Stomach (tissue), 9 donors: ENCODE data around the gene GPR32. TPM values are rescaled to one million over a fixed set of nuclear protein-coding genes. Genes with fewer than 3 reads are reported as not detected.

ENCODE experiments used
- DNase-seq, 2 donors: peaks; one replicate each; pipeline versions ENCODE4 v3.0.0 to v3.0.0-alpha.2; 2013 to 2019
- H3K27ac ChIP-seq, 5 donors: fragments of 200-600 bp in 4 of 5; sonication (generic) in 4 of 5; one replicate each; pipeline ENCODE4 v1.5.1; 2013 to 2019; ENCODE audit warnings: mild to moderate bottlenecking in 1 of 5, moderate library complexity in 1 of 5
- H3K27me3 ChIP-seq, 3 donors: fragments of 200-600 bp; sonication (generic); one replicate each; pipeline ENCODE4 v1.5.1; 2017 to 2019; ENCODE audit warnings: mixed run types in 1 of 3
- H3K36me3 ChIP-seq, 4 donors: fragments of 200-600 bp; sonication (generic); 1 replicate in 3 of 4; 2 replicates in 1 of 4; pipeline ENCODE4 v1.5.1; 2016 to 2019
- H3K4me1 ChIP-seq, 4 donors: fragments of 200-600 bp; sonication (generic); one replicate each; pipeline ENCODE4 v1.5.1; 2016 to 2019
- H3K4me3 ChIP-seq, 4 donors: fragments of 200-600 bp; sonication (generic) in 3 of 4; one replicate each; pipeline ENCODE4 v1.5.1; 2016 to 2019; ENCODE audit warnings: mild to moderate bottlenecking in 1 of 4
- H3K9me3 ChIP-seq, 4 donors: fragments of 200-600 bp; sonication (generic); one replicate each; pipeline ENCODE4 v1.5.1; 2016 to 2019
- CTCF ChIP-seq, 7 experiments: fragments of 450-650 bp in 4 of 7; fragments of 200-600 bp in 3 of 7; sonication (generic) in 3 of 7; IDR thresholded peaks; one replicate each; pipeline ENCODE4 v1.5.1; 2016 to 2019; ENCODE audit warnings: antibody characterized with exemption in 7 of 7, control low read depth in 2 of 7, mild to moderate bottlenecking in 1 of 7
- EP300 ChIP-seq: sonication (generic); formaldehyde crosslinking; IDR thresholded peaks from one replicate; pipeline ENCODE4 v1.6.1; 2017; ENCODE audit warnings: antibody characterized with exemption
- POLR2A ChIP-seq, 4 donors: fragments of 450-650 bp; IDR thresholded peaks; one replicate each; pipeline ENCODE4 v1.6.1; 2016; ENCODE audit warnings: antibody characterized with exemption in 4 of 4, control low read depth in 2 of 4, mild to moderate bottlenecking in 1 of 4, moderate library complexity in 1 of 4
- POLR2AphosphoS5 ChIP-seq, 3 donors: sonication (generic); formaldehyde crosslinking; IDR thresholded peaks; one replicate each; pipeline ENCODE4 v1.6.1; 2016; ENCODE audit warnings: antibody characterized with exemption in 3 of 3
- WGBS, 5 donors: extraction: QIAGEN DNeasy Blood & Tissue Kit in 3 of 5; methylation state at CpG; one replicate each; pipeline versions ENCODE4 v1.1.5 to v1.1.7; 2013 to 2018; 5-methylcytosine and 5-hydroxymethylcytosine counted together
- intact Hi-C: fragments of 100-400 bp; cut with DNase I; formaldehyde crosslinking; loops from one replicate; pipeline ENCODE4 v1.15.1; 2023; ENCODE audit warnings: low total_unique reads
- polyA plus RNA-seq, 3 donors: library from polyadenylated mRNA; stranded (reverse); fragments of 200-250 nt; gene quantifications; one replicate each; pipeline ENCODE4 v1.2.3, GENCODE V29; 2013
- total RNA-seq, 5 donors: library from RNA; depleted of rRNA; stranded (reverse); fragments of >200 nt; gene quantifications; one replicate each; pipeline versions ENCODE4 v1.1.0 to v1.2.3, GENCODE V29; 2014 to 2016
- donor health status: healthy with polysubstance abuse.
- donor health status: Bipolar disorder and iron deficiency.
- donor health status: healthy.

The GPR32 gene
- total and polyA plus RNA-seq, 8 donors, result not detected

- Histone ChIP-seq H3K36me3 (no peaks in the 10 kb centered on the region), H3K4me3 (peak overlapping the region in 3 of 4 donors; percentile 61 to 63 (median 62)), H3K4me1 (peaks cover 10 to 43% (median 30%) of the 10 kb centered on the region in 4 donors), H3K27me3 (peaks cover 0 to 81% (median 48%) of the 10 kb centered on the region in 3 donors), H3K9me3 (no peaks in the 10 kb centered on the region), H3K27ac (no peak overlapping the region)
- intact Hi-C loops, result no loop called here
- TF ChIP-seq POLR2A (IDR thresholded peaks at IDR 0.05) (no peak), EP300 (no peak), CTCF (IDR thresholded peaks at IDR 0.05) (no peak), POLR2AphosphoS5 (IDR thresholded peaks at IDR 0.05) (no peak)
- DNase-seq, result no peak
- 71 to 75% (median 72%) methylated on average over 9 of the region's 9 CpGs for WGBS, 5 donors
Measured at GRCh38 chr19:50725911-50726230, 44.4 kb upstream of the GPR32 start.

- H3K27ac ChIP-seq, result no peak overlapping the region
- no peaks in the 10 kb centered on the region for H3K36me3 ChIP-seq
- H3K4me3 ChIP-seq, result no peak overlapping the region
- intact Hi-C loops, result no loop called here
- TF ChIP-seq EP300, result no peak
- TF ChIP-seq POLR2AphosphoS5 (IDR thresholded peaks at IDR 0.05), result no peak
- TF ChIP-seq CTCF (IDR thresholded peaks at IDR 0.05), result no peak
- TF ChIP-seq POLR2A (IDR thresholded peaks at IDR 0.05), result no peak
- H3K27me3 ChIP-seq, result peaks cover 0 to 70% (median 36%) of the 10 kb centered on the region in 3 donors
- peak; percentile 43 to 93 for DNase-seq
- H3K9me3 ChIP-seq, result no peaks in the 10 kb centered on the region
- peaks cover 10 to 38% (median 28%) of the 10 kb centered on the region in 4 donors for H3K4me1 ChIP-seq
- 15 to 25% (median 20%) methylated on average over 32 to 39 of the region's 39 CpGs for WGBS, 5 donors
Measured at GRCh38 chr19:50728084-50728737, 42.1 kb upstream of the GPR32 start.

GRCh38 chr19:50729894-50730293, 40.4 kb upstream of the GPR32 start:
- Histone ChIP-seq H3K36me3 (no peaks in the 10 kb centered on the region), H3K27me3 (peaks cover 0 to 60% (median 19%) of the 10 kb centered on the region in 3 donors), H3K4me1 (peaks cover 6 to 21% (median 13%) of the 10 kb centered on the region in 4 donors), H3K27ac (no peak overlapping the region), H3K4me3 (no peak overlapping the region), H3K9me3 (no peaks in the 10 kb centered on the region)
- 69 to 76% (median 72%) methylated on average over 5 of the region's 5 CpGs for WGBS, 5 donors
- TF ChIP-seq POLR2A (IDR thresholded peaks at IDR 0.05) (no peak), CTCF (IDR thresholded peaks at IDR 0.05) (no peak), POLR2AphosphoS5 (IDR thresholded peaks at IDR 0.05) (no peak), EP300 (no peak)
- intact Hi-C loops, result no loop called here
- DNase-seq, result no peak

GRCh38 chr19:50735869-50736268, 34.4 kb upstream of the GPR32 start:
- TF ChIP-seq POLR2A (IDR thresholded peaks at IDR 0.05) (no peak), EP300 (no peak), CTCF (IDR thresholded peaks at IDR 0.05) (no peak), POLR2AphosphoS5 (IDR thresholded peaks at IDR 0.05) (no peak)
- Histone ChIP-seq H3K27me3 (peaks cover 0 to 73% (median 12%) of the 10 kb centered on the region in 3 donors), H3K9me3 (no peaks in the 10 kb centered on the region), H3K4me3 (no peak overlapping the region), H3K4me1 (no peaks in the 10 kb centered on the region), H3K27ac (no peak overlapping the region), H3K36me3 (no peaks in the 10 kb centered on the region)
- intact Hi-C loops, result no loop called here
- no peak for DNase-seq
- 53 to 66% (median 60%) methylated on average over 7 of the region's 7 CpGs for WGBS, 5 donors
